ENCODE measurements around the gene GPR63. TPM values are rescaled to one million over a fixed set of nuclear protein-coding genes. Genes with fewer than 3 reads are reported as not detected.

GPR63 gene
- total and polyA plus RNA-seq, 8 donors = 0.42 to 1.4 (median 0.87) TPM

- H3K27me3 ChIP-seq = no peaks in the 10 kb centered on the region
- DNase-seq (no peak), FAIRE-seq (no peak), ATAC-seq (no peak)
- H3K27ac ChIP-seq = no peak overlapping the region
- H3K4me1 ChIP-seq = no peaks in the 10 kb centered on the region
- no peak for TF ChIP-seq CTCF (IDR thresholded peaks at IDR 0.05)
- no peak overlapping the region for H3K4me3 ChIP-seq
- no peaks in the 10 kb centered on the region for H3K36me3 ChIP-seq
- intact Hi-C loops (cut with DNase I) = no loop called here
- H3K9me3 ChIP-seq = no peaks in the 10 kb centered on the region
- 94 to 97% methylated on average over 2 of the region's 2 CpGs for WGBS, 2 donors
Measured at GRCh38 chr6:96795481-96795880, 41.8 kb downstream of the GPR63 start.

GRCh38 chr6:96794980-96795379, 42.3 kb downstream of the GPR63 start:
- H3K4me3 ChIP-seq = no peak overlapping the region
- intact Hi-C loops (cut with DNase I) = no loop called here
- H3K4me1 ChIP-seq = no peaks in the 10 kb centered on the region
- H3K9me3 ChIP-seq = no peaks in the 10 kb centered on the region
- 82 to 94% methylated on average over 1 of the region's 1 CpG for WGBS, 2 donors
- H3K36me3 ChIP-seq = no peaks in the 10 kb centered on the region
- H3K27me3 ChIP-seq = no peaks in the 10 kb centered on the region
- no peak for TF ChIP-seq CTCF (IDR thresholded peaks at IDR 0.05)
- H3K27ac ChIP-seq = no peak overlapping the region
- FAIRE-seq (no peak), DNase-seq (no peak), ATAC-seq (no peak)

- no peak for DNase-seq
- no peak for FAIRE-seq
- Histone ChIP-seq H3K4me1 (peaks cover 0 to 12% (median 0%) of the 10 kb centered on the region in 3 donors), H3K9me3 (no peaks in the 10 kb centered on the region), H3K27me3 (no peaks in the 10 kb centered on the region), H3K4me3 (no peak overlapping the region), H3K36me3 (no peaks in the 10 kb centered on the region), H3K27ac (no peak overlapping the region)
- WGBS, 2 donors = 82 to 87% methylated on average over 4 of the region's 4 CpGs
- TF ChIP-seq CTCF (IDR thresholded peaks at IDR 0.05) = no peak
- no peak for ATAC-seq
- intact Hi-C loops (cut with DNase I) = no loop called here
Measured at GRCh38 chr6:96792561-96793190, 44.6 kb downstream of the GPR63 start.

- DNase-seq = no peak
- Histone ChIP-seq H3K4me3 (no peak overlapping the region), H3K4me1 (peaks cover 0 to 12% (median 0%) of the 10 kb centered on the region in 3 donors), H3K36me3 (no peaks in the 10 kb centered on the region), H3K27me3 (no peaks in the 10 kb centered on the region), H3K9me3 (no peaks in the 10 kb centered on the region), H3K27ac (no peak overlapping the region)
- intact Hi-C loops (cut with DNase I) = no loop called here
- no peak for FAIRE-seq
- WGBS, 2 donors = 85 to 88% methylated on average over 3 of the region's 3 CpGs
- no peak for ATAC-seq
- TF ChIP-seq CTCF (IDR thresholded peaks at IDR 0.05) = no peak
Measured at GRCh38 chr6:96789871-96790270, 47.4 kb downstream of the GPR63 start.

GRCh38 chr6:96787846-96788580, 49.3 kb downstream of the GPR63 start:
- intact Hi-C loops (cut with DNase I) = no loop called here
- Histone ChIP-seq H3K36me3 (no peaks in the 10 kb centered on the region), H3K4me1 (peaks cover 0 to 15% (median 0%) of the 10 kb centered on the region in 3 donors), H3K27ac (no peak overlapping the region), H3K9me3 (no peaks in the 10 kb centered on the region), H3K4me3 (no peak overlapping the region), H3K27me3 (no peaks in the 10 kb centered on the region)
- no peak for ATAC-seq
- no peak for TF ChIP-seq CTCF (IDR thresholded peaks at IDR 0.05)
- 72 to 83% methylated on average over 9 of the region's 9 CpGs for WGBS, 2 donors
- no peak for FAIRE-seq
- DNase-seq = no peak
